HEK293 (cell line): Measurements from ENCODE around the gene C1orf122.

Experiments used
- BCL11A ChIP-seq: fragments of 450-650 bp; formaldehyde crosslinking; IDR thresholded peaks from 2 replicates; pipeline ENCODE4 v1.5.1; 2016; ENCODE audit warnings: low read depth, missing biosample characterization, missing genetic modification characterization
- CTCF ChIP-seq: fragments of 450-650 bp; formaldehyde crosslinking; IDR thresholded peaks from 2 replicates; pipeline ENCODE4 v1.5.1; 2016; ENCODE audit warnings: missing biosample characterization, missing genetic modification characterization
- GLI4 ChIP-seq: fragments of 450-650 bp; formaldehyde crosslinking; IDR thresholded peaks from 2 replicates; pipeline ENCODE4 v1.5.1; 2016; ENCODE audit warnings: missing biosample characterization, missing genetic modification characterization
- HOXD13 ChIP-seq: sonication (generic); formaldehyde crosslinking; IDR thresholded peaks from 2 replicates; pipeline ENCODE4 v1.8.0; 2022; ENCODE audit warnings: missing genetic modification reagents, borderline replicate concordance
- PRDM1 ChIP-seq: fragments of 450-650 bp; formaldehyde crosslinking; IDR thresholded peaks from 2 replicates; pipeline ENCODE4; 2016; ENCODE audit warnings: missing biosample characterization, missing genetic modification characterization
- TCF7L2 ChIP-seq: IDR thresholded peaks from 2 replicates; pipeline ENCODE4 v1.6.1; 2011; ENCODE audit warnings: low read depth, mild to moderate bottlenecking, inconsistent platforms, low read length, moderate library complexity, borderline replicate concordance
- ZFHX2 ChIP-seq: fragments of 450-650 bp; formaldehyde crosslinking; conservative IDR thresholded peaks from 2 replicates; pipeline ENCODE4 v1.5.1; 2016; ENCODE audit warnings: missing biosample characterization, missing genetic modification characterization
- ZNF133 ChIP-seq: fragments of 450-650 bp; formaldehyde crosslinking; IDR thresholded peaks from 2 replicates; pipeline ENCODE4 v1.5.1; 2016; ENCODE audit warnings: missing biosample characterization, missing genetic modification characterization
- ZNF146 ChIP-seq: fragments of 450-650 bp; formaldehyde crosslinking; IDR thresholded peaks from 2 replicates; pipeline ENCODE4 v1.5.1; 2016; ENCODE audit warnings: missing biosample characterization, missing genetic modification characterization
- ZNF274 ChIP-seq, 2 experiments: fragments of 200-500 bp in 1 of 2; fragments of 450-650 bp in 1 of 2; sonication (Bioruptor generic) in 1 of 2; formaldehyde crosslinking in 1 of 2; IDR thresholded peaks; 2 replicates each; pipeline versions ENCODE4 v1.5.1 to v1.6.1; 2014 to 2016; ENCODE audit warnings: borderline replicate concordance in 1 of 2, inconsistent platforms in 1 of 2, low read length in 1 of 2, missing biosample characterization in 1 of 2, missing genetic modification characterization in 1 of 2
- ZNF514 ChIP-seq: fragments of 450-650 bp; formaldehyde crosslinking; IDR thresholded peaks from 2 replicates; pipeline ENCODE4 v1.5.1; 2016; ENCODE audit warnings: missing biosample characterization, missing genetic modification characterization
- ZNF560 ChIP-seq: fragments of 450-650 bp; formaldehyde crosslinking; IDR thresholded peaks from 2 replicates; pipeline ENCODE4 v1.5.1; 2017; ENCODE audit warnings: missing biosample characterization, missing genetic modification characterization, borderline replicate concordance
- TF ChIP-seq, protein P1 (sequence below): fragments of 450-650 bp; formaldehyde crosslinking; IDR thresholded peaks from 2 replicates; pipeline ENCODE4 v1.5.1; 2016; ENCODE audit warnings: missing biosample characterization, missing genetic modification characterization, low read depth
- TF ChIP-seq, protein P2 (sequence below): fragments of 450-650 bp; formaldehyde crosslinking; IDR thresholded peaks from 2 replicates; pipeline ENCODE4 v1.5.1; 2017; ENCODE audit warnings: missing biosample characterization, mild to moderate bottlenecking, missing genetic modification characterization, moderate library complexity

- TF ChIP-seq ZNF514 (tag by site-specific recombination): no peak
- TF ChIP-seq CTCF: no peak
- TF ChIP-seq, protein P1, sequence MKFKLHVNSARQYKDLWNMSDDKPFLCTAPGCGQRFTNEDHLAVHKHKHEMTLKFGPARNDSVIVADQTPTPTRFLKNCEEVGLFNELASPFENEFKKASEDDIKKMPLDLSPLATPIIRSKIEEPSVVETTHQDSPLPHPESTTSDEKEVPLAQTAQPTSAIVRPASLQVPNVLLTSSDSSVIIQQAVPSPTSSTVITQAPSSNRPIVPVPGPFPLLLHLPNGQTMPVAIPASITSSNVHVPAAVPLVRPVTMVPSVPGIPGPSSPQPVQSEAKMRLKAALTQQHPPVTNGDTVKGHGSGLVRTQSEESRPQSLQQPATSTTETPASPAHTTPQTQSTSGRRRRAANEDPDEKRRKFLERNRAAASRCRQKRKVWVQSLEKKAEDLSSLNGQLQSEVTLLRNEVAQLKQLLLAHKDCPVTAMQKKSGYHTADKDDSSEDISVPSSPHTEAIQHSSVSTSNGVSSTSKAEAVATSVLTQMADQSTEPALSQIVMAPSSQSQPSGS: no peak
- no peak for TF ChIP-seq ZNF560 (tag by site-specific recombination)
- no peak for TF ChIP-seq ZNF274 (IDR thresholded peaks at IDR 0.05; ENCODE audit: low read length)
- no peak for TF ChIP-seq ZNF274 (tag by site-specific recombination; IDR thresholded peaks at IDR 0.05; ENCODE audit: borderline replicate concordance)
- no peak for TF ChIP-seq BCL11A (tag by site-specific recombination)
- TF ChIP-seq TCF7L2: no peak
- TF ChIP-seq GLI4 (tag by site-specific recombination): no peak
- TF ChIP-seq ZFHX2 (tag by site-specific recombination): no peak
- TF ChIP-seq ZNF133 (tag by site-specific recombination): no peak
- TF ChIP-seq, protein P2, sequence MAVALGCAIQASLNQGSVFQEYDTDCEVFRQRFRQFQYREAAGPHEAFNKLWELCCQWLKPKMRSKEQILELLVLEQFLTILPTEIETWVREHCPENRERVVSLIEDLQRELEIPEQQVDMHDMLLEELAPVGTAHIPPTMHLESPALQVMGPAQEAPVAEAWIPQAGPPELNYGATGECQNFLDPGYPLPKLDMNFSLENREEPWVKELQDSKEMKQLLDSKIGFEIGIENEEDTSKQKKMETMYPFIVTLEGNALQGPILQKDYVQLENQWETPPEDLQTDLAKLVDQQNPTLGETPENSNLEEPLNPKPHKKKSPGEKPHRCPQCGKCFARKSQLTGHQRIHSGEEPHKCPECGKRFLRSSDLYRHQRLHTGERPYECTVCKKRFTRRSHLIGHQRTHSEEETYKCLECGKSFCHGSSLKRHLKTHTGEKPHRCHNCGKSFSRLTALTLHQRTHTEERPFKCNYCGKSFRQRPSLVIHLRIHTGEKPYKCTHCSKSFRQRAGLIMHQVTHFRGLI: no peak
- TF ChIP-seq HOXD13 (CRISPR knock-in tag): no peak
- TF ChIP-seq ZNF146: no peak
- no peak for TF ChIP-seq PRDM1 (tag by site-specific recombination)
These were observed 5.2 kb upstream of the C1orf122 start for GRCh38 chr1:37802439-37802838.
